Hepatocyte (in vitro differentiated cells): ENCODE results near the gene RABGAP1.

Experiments used
- EZH2phosphoT487 ChIP-seq: fragments of 200-600 bp; sonication (generic); IDR thresholded peaks from one replicate; pipeline ENCODE4 v1.6.1; 2018; ENCODE audit warnings: antibody characterized with exemption, mild to moderate bottlenecking, low read depth, moderate library complexity; ENCODE audit not compliant: unreplicated experiment, severe bottlenecking
- TF ChIP-seq, protein P1 (sequence below): fragments of 200-600 bp; sonication (generic); IDR thresholded peaks from 2 replicates; pipeline ENCODE4 v1.5.1; 2016; ENCODE audit warnings: antibody characterized with exemption, mild to moderate bottlenecking; ENCODE audit not compliant: poor library complexity

DNA sequence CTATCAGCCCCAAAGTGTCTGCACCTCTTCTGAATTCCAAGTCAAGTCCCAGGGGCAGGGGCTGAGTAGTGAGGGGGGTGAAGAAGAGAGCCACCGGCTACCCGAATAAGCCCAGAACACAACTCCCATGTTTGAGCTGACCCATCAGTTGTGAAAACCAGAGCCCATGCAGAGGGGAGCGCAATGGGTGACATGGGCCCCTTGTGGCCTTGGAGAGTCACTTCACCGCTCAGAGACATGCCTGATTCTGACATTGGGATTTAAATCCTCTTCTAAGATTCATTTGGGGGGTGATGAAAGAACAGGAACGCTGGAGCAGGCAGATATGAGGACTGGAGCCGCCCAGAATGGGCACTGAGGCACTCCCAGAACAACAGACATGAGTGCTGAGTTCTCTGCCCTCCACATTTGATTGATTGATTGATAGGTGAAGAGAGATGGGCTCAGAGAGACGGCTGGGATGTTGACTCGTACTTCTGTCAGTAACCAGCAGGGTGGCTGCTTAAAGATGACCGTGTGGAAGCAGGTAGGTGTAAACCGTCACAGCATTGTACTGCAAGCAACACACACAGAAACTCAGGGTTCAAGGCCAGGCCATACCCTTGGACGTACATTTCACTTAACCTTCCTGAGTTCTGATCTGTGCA is 166.9 kb downstream of the RABGAP1 start:
- TF ChIP-seq, protein P1, sequence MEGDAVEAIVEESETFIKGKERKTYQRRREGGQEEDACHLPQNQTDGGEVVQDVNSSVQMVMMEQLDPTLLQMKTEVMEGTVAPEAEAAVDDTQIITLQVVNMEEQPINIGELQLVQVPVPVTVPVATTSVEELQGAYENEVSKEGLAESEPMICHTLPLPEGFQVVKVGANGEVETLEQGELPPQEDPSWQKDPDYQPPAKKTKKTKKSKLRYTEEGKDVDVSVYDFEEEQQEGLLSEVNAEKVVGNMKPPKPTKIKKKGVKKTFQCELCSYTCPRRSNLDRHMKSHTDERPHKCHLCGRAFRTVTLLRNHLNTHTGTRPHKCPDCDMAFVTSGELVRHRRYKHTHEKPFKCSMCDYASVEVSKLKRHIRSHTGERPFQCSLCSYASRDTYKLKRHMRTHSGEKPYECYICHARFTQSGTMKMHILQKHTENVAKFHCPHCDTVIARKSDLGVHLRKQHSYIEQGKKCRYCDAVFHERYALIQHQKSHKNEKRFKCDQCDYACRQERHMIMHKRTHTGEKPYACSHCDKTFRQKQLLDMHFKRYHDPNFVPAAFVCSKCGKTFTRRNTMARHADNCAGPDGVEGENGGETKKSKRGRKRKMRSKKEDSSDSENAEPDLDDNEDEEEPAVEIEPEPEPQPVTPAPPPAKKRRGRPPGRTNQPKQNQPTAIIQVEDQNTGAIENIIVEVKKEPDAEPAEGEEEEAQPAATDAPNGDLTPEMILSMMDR = no peak
- TF ChIP-seq EZH2phosphoT487 = no peak
